HG03460 (cell line): ENCODE results near the gene OSBPL2.

Experiments
- ATAC-seq: cut with Tn5 transposase; IDR thresholded peaks from one replicate; pipeline ENCODE4 v1.9.1; 2021; ENCODE audit not compliant: unreplicated experiment

The OSBPL2 gene

GRCh38 chr20:62281161-62281933 lies 43.0 kb downstream of the OSBPL2 start:
- no peak for ATAC-seq

GRCh38 chr20:62282103-62282502 lies 43.8 kb downstream of the OSBPL2 start:
- no peak for ATAC-seq

GRCh38 chr20:62282877-62283503 lies 44.7 kb downstream of the OSBPL2 start:
- no peak for ATAC-seq

DNA sequence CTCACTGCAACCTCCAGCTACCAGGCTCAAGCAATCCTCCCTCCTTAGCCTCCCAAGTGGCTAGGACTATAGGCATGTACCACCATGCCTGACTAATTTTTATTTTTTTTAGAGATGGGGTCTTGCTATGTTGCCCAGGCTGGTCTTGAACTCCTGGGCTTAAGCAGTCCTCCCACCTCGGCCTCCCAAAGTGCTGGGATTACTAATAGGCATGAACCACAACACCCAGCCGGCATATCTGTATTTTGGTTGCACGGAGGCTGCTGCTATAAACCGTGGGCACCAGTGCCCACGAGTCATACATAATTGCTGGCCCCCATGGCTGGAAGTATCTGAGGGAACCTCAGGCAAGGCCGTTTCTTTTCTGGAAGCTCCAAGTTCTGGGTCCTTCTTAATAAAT lies 46.1 kb downstream of the OSBPL2 start:
- ATAC-seq = no peak

DNA sequence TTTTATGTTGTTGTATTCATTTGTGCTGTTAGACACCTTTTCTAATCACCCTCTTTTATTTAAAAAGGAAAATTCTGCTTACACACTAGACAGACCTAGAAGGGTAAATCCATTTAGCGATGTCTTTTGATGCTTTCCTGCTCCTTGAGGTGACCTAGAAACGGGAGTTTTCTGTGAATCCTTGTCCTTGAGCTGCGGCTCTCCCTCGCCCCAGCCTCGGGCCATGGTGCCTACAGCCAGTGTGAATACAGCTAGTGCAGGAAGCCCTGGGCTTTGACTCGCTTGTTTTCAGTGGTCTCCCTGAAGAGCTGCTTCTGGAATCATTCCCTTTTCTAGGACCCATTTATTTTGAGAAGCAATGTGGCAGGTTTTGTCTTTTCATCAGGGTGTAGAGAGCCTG lies 46.8 kb downstream of the OSBPL2 start:
- no peak for ATAC-seq

DNA sequence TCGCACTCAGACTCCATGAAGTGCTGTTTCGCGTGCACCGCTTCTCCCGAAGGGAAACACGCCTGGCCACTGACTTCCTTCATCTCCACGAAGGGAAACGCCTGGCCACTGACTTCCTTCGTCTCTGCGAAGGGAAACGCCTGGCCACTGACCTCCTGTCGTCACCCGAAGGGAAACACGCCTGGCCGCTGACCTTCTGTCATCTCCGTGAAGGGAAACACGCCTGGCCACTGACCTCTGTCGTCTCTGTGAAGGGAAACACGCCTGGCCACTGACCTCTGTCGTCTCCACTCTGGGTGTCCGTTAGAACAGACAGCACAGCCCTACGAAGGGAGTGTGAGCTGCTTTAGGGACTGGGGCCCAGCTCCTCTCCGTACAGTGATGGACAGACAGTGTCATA lies 47.4 kb downstream of the OSBPL2 start:
- ATAC-seq = no peak

GRCh38 chr20:62286493-62287064 lies 48.3 kb downstream of the OSBPL2 start:
- no peak for ATAC-seq

GRCh38 chr20:62287129-62287528 lies 48.8 kb downstream of the OSBPL2 start:
- ATAC-seq = no peak

DNA sequence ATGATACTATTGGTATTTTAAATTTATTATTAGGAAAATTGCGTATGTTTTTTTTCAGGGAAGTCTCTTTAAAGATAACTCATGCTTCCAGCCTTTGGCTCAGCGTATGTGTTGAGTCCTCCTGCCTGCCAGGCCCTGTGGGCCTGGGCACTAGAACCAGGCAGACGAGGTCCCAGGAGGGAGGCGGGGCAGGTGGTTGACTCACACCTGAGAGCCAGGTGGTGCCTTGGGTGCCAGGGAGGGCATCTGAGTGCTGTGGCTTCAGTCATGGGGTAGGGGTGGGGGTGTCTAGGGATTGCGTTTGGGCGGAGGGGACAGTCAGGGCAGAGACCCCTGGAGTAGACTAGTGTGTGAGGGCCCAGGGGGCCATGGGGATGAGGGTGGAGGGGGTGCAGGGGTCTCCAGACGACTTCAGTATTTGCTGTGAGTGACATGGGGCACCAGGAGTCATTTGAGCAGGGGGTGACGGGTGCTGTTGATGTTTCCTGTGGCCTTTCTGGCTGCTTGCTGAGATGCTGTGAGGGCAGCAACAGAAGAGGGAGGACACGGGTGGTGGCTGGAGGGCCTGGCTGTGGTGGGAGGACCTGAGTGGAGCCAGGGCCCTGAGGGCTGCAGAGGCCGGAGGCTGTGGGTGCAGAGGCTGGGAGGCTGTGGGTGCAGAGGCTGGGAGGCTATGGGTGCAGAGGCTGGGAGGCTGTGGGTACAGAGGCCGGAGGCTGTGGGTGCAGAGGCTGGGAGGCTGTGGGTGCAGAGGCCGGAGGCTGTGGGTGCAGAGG lies 49.6 kb downstream of the OSBPL2 start:
- no peak for ATAC-seq

DNA sequence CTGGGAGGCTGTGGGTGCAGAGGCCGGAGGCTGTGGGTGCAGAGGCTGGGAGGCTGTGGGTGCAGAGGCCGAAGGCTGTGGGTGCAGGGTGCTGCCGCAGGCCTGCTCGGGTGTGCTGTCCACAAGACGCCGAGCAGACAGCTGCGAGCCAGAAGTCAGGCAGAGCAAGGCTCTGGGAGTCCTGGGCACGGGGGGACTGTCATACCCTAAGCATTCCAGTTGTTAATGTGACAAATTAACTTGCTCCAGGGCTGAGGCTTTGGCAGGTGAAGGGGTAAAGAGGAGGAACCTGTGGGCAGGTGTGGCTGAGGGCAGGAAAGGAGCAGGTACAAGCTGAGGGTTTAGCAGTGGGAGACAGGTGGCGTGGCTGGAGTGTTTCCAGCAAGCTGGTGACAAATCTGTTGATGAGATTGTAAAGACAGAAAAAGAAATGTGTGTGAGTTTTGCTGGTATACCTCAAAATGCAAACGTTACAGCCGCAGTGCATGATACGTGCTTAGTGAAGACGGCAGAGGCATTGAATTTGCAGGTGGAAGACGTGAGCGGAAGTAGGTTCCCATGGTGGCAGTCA lies 50.3 kb downstream of the OSBPL2 start:
- ATAC-seq = no peak

GRCh38 chr20:62289131-62289530 lies 50.8 kb downstream of the OSBPL2 start:
- ATAC-seq = no peak

GRCh38 chr20:62289898-62290297 lies 51.6 kb downstream of the OSBPL2 start:
- ATAC-seq = no peak

DNA sequence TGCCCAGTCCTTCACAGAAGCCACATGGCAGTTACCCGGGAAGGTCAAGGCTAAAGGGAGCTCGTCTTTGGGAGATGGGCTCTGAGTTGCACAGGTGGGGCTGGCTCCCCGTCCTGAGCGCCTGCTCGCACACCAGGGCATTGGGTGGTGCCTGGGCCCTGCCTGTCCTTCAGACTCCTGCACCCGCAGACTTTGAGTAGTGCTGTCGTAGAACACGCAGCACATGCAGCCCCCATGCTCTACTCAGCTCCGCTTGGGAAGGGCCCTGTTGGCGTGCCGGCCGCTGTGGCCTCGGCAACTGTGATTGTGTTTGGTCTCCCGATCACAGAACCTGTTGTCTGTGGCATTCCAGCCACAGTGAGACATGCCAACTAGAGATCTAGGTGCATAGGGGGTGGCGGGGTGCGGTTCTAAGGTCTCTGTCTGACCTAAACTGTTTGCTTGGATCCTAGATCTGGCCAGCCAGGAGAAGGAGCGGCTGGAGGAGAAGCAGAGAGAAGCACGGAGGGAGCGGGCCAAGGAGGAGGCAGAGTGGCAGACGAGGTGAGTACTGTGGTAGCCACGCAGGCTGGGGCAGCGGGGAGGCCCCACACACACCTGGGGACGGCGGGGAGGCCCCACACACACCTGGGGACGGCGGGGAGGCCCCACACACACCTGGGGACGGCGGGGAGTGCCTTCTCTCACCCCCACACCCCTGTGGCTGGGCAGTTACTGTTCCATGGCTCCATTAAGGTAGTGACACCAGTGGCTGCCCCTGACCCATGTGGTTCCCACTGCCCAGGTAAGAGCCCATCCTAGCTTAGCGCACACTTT lies 53.1 kb downstream of the OSBPL2 start:
- no peak for ATAC-seq

GRCh38 chr20:62292108-62292507 lies 53.8 kb downstream of the OSBPL2 start:
- no peak for ATAC-seq

GRCh38 chr20:62293111-62293784 lies 54.9 kb downstream of the OSBPL2 start:
- no peak for ATAC-seq

DNA sequence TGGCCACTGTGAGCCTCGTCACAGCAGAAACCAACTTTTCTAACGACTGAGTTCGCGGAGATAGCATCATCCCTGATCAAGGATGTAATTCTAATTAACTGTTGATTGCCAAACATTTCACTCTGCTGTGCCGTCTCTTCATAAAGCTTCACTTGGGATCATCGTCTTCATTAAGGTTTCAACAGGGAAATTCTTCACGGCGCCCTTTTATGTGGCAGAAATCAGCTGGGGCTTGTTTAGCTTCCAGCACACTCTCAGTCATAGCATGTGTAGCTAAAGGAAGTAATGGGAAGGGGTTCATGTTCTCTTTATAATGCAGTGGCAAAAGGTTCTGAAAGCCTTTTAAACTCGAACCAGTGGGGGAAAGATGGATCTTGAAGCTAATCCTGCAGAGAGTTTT lies 55.6 kb downstream of the OSBPL2 start:
- ATAC-seq = no peak

GRCh38 chr20:62294516-62294915 lies 56.2 kb downstream of the OSBPL2 start:
- no peak for ATAC-seq

- ATAC-seq = no peak
Measured at GRCh38 chr20:62296724-62297448, 58.6 kb downstream of the OSBPL2 start.
